GM19023 (cell line): Measurements from ENCODE around the gene C2CD3.

Source experiments
- ATAC-seq: cut with Tn5 transposase; IDR thresholded peaks from one replicate; pipeline ENCODE4 v1.9.1; 2021; ENCODE audit warnings: mild to moderate bottlenecking, moderate library complexity; ENCODE audit not compliant: unreplicated experiment

The C2CD3 gene

GRCh38 chr11:73983741-73984538 lies 186.9 kb downstream of the C2CD3 start:
- ATAC-seq, result no peak

- ATAC-seq, result peak; percentile 75
These were observed 187.6 kb downstream of the C2CD3 start for GRCh38 chr11:73982990-73983740.

- peak; percentile 56 for ATAC-seq
These were observed 188.2 kb downstream of the C2CD3 start, which contains the start of gene UCP2 for GRCh38 chr11:73982595-73982989. Gene UCP2 (minus strand): TSS chr11:73982843. CDS start chr11:73978378, 4,465 bp downstream.

- no peak for ATAC-seq
These were observed 189.6 kb downstream of the C2CD3 start for GRCh38 chr11:73981051-73981805.

GRCh38 chr11:73980001-73980961 lies 190.5 kb downstream of the C2CD3 start:
- ATAC-seq, result peak; percentile 48

- ATAC-seq, result no peak
These were observed 192.2 kb downstream of the C2CD3 start for GRCh38 chr11:73978576-73979086.

- no peak for ATAC-seq
These were observed 192.8 kb downstream of the C2CD3 start for GRCh38 chr11:73977856-73978519.

GRCh38 chr11:73976451-73977151 lies 194.2 kb downstream of the C2CD3 start:
- ATAC-seq, result no peak

- ATAC-seq, result no peak
These were observed 195.4 kb downstream of the C2CD3 start for GRCh38 chr11:73975479-73975757.

- no peak for ATAC-seq
These were observed 196.0 kb downstream of the C2CD3 start for GRCh38 chr11:73974604-73975478.

- ATAC-seq, result no peak
These were observed 198.0 kb downstream of the C2CD3 start for GRCh38 chr11:73972620-73973449.

- ATAC-seq, result no peak
These were observed 198.6 kb downstream of the C2CD3 start for GRCh38 chr11:73972187-73972586.

- ATAC-seq, result no peak
These were observed 199.6 kb downstream of the C2CD3 start for GRCh38 chr11:73971175-73971719.

- ATAC-seq, result no peak
These were observed 200.6 kb downstream of the C2CD3 start for GRCh38 chr11:73969991-73970800.

GRCh38 chr11:73969091-73969490 lies 201.7 kb downstream of the C2CD3 start:
- ATAC-seq, result no peak

- ATAC-seq, result no peak
These were observed 202.3 kb downstream of the C2CD3 start for GRCh38 chr11:73968356-73968966.
